ENCODE data around the gene GAP43. TPM values are rescaled to one million over a fixed set of nuclear protein-coding genes. Genes with fewer than 3 reads are reported as not detected.

The GAP43 gene
- total RNA-seq, 1 donor from 2014 or later = 17.4 TPM

DNA sequence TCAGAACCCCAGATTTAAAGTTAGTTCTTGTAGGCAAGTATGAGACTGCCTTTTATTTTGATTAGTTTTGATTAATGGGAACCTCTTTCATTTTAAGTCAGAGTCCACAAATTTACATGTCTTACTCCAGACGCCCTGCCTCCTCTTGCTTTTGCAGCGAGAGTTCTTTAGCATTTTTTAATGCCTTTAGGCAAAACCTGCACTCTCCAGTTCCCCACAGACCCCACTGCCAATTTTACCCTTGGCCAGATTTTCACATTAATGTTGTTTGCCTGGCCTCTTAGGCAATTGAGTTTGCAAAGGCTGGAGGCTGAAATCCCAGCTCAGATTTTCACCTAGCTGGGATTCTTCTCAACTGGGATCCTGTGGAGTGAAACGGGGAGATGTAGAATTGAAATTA lies 85.8 kb downstream of the GAP43 start:
- Histone ChIP-seq H3K9ac (ENCODE audit: low read length) (no peak overlapping the region), H3K27ac (ENCODE audit: low read depth, low read length) (no peak overlapping the region), H2AFZ (ENCODE audit: low read depth, low read length) (no peak overlapping the region), H3K4me2 (ENCODE audit: low read length) (no peak overlapping the region), H3K79me2 (ENCODE audit: insufficient read depth, low read length) (no peaks in the 10 kb centered on the region), H3K4me1 (ENCODE audit: insufficient read depth, low read length) (peaks cover 8% of the 10 kb centered on the region), H3K9me3 (ENCODE audit: insufficient read depth, low read depth, low read length) (no peaks in the 10 kb centered on the region), H4K20me1 (ENCODE audit: insufficient read depth, low read length) (no peaks in the 10 kb centered on the region), H3K4me3 (ENCODE audit: insufficient read depth, low read depth, low read length) (no peak overlapping the region), H3K27me3 (ENCODE audit: insufficient read depth, low read length) (no peaks in the 10 kb centered on the region), H3K36me3 (ENCODE audit: insufficient read depth, low read length) (no peaks in the 10 kb centered on the region)
- H3K4me3 Mint-ChIP-seq (ENCODE audit: unreplicated experiment) = no peak overlapping the region
- H3K36me3 Mint-ChIP-seq (ENCODE audit: low read depth, unreplicated experiment) = no peaks in the 10 kb centered on the region
- H3K27ac Mint-ChIP-seq (ENCODE audit: unreplicated experiment) = no peak overlapping the region
- H3K27me3 Mint-ChIP-seq (ENCODE audit: low read depth, unreplicated experiment) = no peaks in the 10 kb centered on the region
- H3K9me3 Mint-ChIP-seq (ENCODE audit: unreplicated experiment) = no peaks in the 10 kb centered on the region
- DNase-seq (ENCODE audit: low read depth) = no peak
- no peak for FAIRE-seq
- H3K4me1 Mint-ChIP-seq (ENCODE audit: low read depth, unreplicated experiment) = peaks cover 16% of the 10 kb centered on the region
- TF ChIP-seq, protein P1, sequence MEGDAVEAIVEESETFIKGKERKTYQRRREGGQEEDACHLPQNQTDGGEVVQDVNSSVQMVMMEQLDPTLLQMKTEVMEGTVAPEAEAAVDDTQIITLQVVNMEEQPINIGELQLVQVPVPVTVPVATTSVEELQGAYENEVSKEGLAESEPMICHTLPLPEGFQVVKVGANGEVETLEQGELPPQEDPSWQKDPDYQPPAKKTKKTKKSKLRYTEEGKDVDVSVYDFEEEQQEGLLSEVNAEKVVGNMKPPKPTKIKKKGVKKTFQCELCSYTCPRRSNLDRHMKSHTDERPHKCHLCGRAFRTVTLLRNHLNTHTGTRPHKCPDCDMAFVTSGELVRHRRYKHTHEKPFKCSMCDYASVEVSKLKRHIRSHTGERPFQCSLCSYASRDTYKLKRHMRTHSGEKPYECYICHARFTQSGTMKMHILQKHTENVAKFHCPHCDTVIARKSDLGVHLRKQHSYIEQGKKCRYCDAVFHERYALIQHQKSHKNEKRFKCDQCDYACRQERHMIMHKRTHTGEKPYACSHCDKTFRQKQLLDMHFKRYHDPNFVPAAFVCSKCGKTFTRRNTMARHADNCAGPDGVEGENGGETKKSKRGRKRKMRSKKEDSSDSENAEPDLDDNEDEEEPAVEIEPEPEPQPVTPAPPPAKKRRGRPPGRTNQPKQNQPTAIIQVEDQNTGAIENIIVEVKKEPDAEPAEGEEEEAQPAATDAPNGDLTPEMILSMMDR (IDR thresholded peaks at IDR 0.05; ENCODE audit: insufficient read depth, low read depth, low read length) = no peak

DNA sequence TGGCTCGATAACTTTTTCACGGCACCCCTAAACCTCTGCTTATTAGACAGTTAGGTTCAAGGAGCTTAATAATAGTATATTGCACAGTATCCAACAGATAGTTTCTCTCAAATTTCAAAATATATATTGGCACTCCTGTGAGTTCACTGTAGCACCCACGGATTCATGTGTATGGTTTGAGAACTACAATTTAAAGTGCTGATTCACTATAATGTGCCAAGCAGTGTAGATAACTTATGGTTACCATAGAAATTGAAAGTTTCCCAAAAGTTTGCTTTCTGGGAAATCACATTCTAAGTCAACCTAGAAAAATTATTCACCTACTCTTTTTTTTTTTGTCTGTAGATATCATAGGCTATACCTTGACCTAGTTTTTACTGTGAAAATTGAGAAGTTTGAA lies 86.6 kb downstream of the GAP43 start:
- no peak overlapping the region for H2AFZ ChIP-seq (ENCODE audit: low read depth, low read length)
- H3K27ac ChIP-seq (ENCODE audit: low read depth, low read length) = no peak overlapping the region
- H3K79me2 ChIP-seq (ENCODE audit: insufficient read depth, low read length) = no peaks in the 10 kb centered on the region
- no peaks in the 10 kb centered on the region for H4K20me1 ChIP-seq (ENCODE audit: insufficient read depth, low read length)
- H3K9ac ChIP-seq (ENCODE audit: low read length) = no peak overlapping the region
- Mint-ChIP-seq H3K9me3 (ENCODE audit: unreplicated experiment) (no peaks in the 10 kb centered on the region), H3K4me1 (ENCODE audit: low read depth, unreplicated experiment) (peaks cover 16% of the 10 kb centered on the region), H3K4me3 (ENCODE audit: unreplicated experiment) (no peak overlapping the region), H3K36me3 (ENCODE audit: low read depth, unreplicated experiment) (no peaks in the 10 kb centered on the region), H3K27ac (ENCODE audit: unreplicated experiment) (no peak overlapping the region), H3K27me3 (ENCODE audit: low read depth, unreplicated experiment) (no peaks in the 10 kb centered on the region)
- FAIRE-seq (no peak), DNase-seq (ENCODE audit: low read depth) (no peak)
- H3K4me1 ChIP-seq (ENCODE audit: insufficient read depth, low read length) = peaks cover 8% of the 10 kb centered on the region
- no peaks in the 10 kb centered on the region for H3K9me3 ChIP-seq (ENCODE audit: insufficient read depth, low read depth, low read length)
- no peak overlapping the region for H3K4me3 ChIP-seq (ENCODE audit: insufficient read depth, low read depth, low read length)
- no peak overlapping the region for H3K4me2 ChIP-seq (ENCODE audit: low read length)
- no peaks in the 10 kb centered on the region for H3K27me3 ChIP-seq (ENCODE audit: insufficient read depth, low read length)
- TF ChIP-seq, protein P1 (IDR thresholded peaks at IDR 0.05; ENCODE audit: insufficient read depth, low read depth, low read length) = no peak
- no peak for TF ChIP-seq EZH2 (IDR thresholded peaks at IDR 0.05; ENCODE audit: insufficient read depth, low read length)
- no peaks in the 10 kb centered on the region for H3K36me3 ChIP-seq (ENCODE audit: insufficient read depth, low read length)

DNA sequence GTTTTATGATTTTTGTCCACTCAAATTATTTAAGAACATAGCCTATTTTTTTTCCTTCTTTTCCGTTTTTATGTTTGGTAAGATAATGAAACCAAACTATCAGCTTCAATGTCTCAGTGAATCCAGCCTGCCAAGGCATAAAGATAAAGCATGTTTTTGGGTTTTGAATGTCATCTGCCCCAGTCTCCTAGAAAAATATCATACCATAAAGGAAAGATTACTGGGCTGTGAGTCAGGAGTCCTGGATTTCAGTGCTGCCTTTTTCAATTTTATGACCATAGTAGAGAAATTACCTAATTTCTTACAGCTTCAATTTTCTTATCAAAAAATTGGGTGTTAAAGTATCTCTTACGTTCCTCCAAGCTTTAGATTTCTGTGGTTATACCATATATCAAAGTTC lies 87.5 kb downstream of the GAP43 start:
- peak; percentile 29 for DNase-seq (ENCODE audit: low read depth)
- Mint-ChIP-seq H3K4me1 (ENCODE audit: low read depth, unreplicated experiment) (peaks cover 16% of the 10 kb centered on the region), H3K27me3 (ENCODE audit: low read depth, unreplicated experiment) (no peaks in the 10 kb centered on the region), H3K27ac (ENCODE audit: unreplicated experiment) (no peak overlapping the region), H3K9me3 (ENCODE audit: unreplicated experiment) (no peaks in the 10 kb centered on the region), H3K4me3 (ENCODE audit: unreplicated experiment) (no peak overlapping the region), H3K36me3 (ENCODE audit: low read depth, unreplicated experiment) (no peaks in the 10 kb centered on the region)
- H2AFZ ChIP-seq (ENCODE audit: low read depth, low read length) = no peak overlapping the region
- no peaks in the 10 kb centered on the region for H3K36me3 ChIP-seq (ENCODE audit: insufficient read depth, low read length)
- H3K4me3 ChIP-seq (ENCODE audit: insufficient read depth, low read depth, low read length) = no peak overlapping the region
- no peak overlapping the region for H3K9ac ChIP-seq (ENCODE audit: low read length)
- no peak overlapping the region for H3K27ac ChIP-seq (ENCODE audit: low read depth, low read length)
- H3K4me2 ChIP-seq (ENCODE audit: low read length) = peak overlapping the region; percentile 13
- H3K4me1 ChIP-seq (ENCODE audit: insufficient read depth, low read length) = peaks cover 8% of the 10 kb centered on the region
- H3K9me3 ChIP-seq (ENCODE audit: insufficient read depth, low read depth, low read length) = no peaks in the 10 kb centered on the region
- no peaks in the 10 kb centered on the region for H3K79me2 ChIP-seq (ENCODE audit: insufficient read depth, low read length)
- no peak for TF ChIP-seq EZH2 (IDR thresholded peaks at IDR 0.05; ENCODE audit: insufficient read depth, low read length)
- TF ChIP-seq, protein P1 (IDR thresholded peaks at IDR 0.05; ENCODE audit: insufficient read depth, low read depth, low read length) = no peak
- H4K20me1 ChIP-seq (ENCODE audit: insufficient read depth, low read length) = no peaks in the 10 kb centered on the region
- no peak for FAIRE-seq
- no peaks in the 10 kb centered on the region for H3K27me3 ChIP-seq (ENCODE audit: insufficient read depth, low read length)

All from astrocyte (in vitro differentiated cells and primary cell).